GM23338 (cell line): ENCODE data around the gene RARG.

ENCODE experiments used
- EZH2 ChIP-seq: fragments of 200-600 bp; sonication (generic); IDR thresholded peaks from one replicate; pipeline ENCODE4 v1.8.0; 2017; ENCODE audit warnings: antibody characterized with exemption, mild to moderate bottlenecking, low read depth; ENCODE audit not compliant: unreplicated experiment
- POLR2AphosphoS5 ChIP-seq: IDR thresholded peaks from 2 replicates; pipeline ENCODE4 v1.6.1; 2016; ENCODE audit warnings: antibody characterized with exemption, low read depth
- TF ChIP-seq, protein P1 (sequence below), 2 experiments: fragments of 200-600 bp in 1 of 2; sonication (generic) in 1 of 2; conservative IDR thresholded peaks; 2 replicates each; pipeline versions ENCODE4 v1.5.1 to v1.6.1; 2016 to 2017; ENCODE audit warnings: antibody characterized with exemption in 2 of 2, low read depth in 2 of 2, mild to moderate bottlenecking in 2 of 2, moderate library complexity in 1 of 2

DNA sequence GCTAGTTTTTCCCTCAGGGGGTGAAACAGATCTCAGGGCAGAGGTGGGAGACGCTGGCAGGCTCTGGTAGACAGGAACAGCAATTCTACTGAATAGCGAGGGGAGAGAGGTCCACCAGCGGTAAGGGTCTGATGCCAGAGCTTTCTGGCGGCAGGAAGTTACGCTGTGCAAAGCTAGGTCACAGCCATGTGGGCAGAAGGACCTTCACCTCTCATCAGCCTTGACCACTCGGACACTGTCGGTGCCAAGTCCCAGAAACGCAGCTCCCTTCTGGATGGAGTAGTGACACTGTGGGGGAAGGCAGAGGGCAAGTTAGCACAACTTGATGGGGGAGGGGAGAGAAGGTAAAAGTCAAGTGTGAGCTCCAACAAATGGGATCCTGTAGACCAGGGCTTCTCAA is 61.8 kb downstream of the RARG start:
- TF ChIP-seq POLR2AphosphoS5 (no peak), EZH2 (no peak)
- TF ChIP-seq, protein P1, sequence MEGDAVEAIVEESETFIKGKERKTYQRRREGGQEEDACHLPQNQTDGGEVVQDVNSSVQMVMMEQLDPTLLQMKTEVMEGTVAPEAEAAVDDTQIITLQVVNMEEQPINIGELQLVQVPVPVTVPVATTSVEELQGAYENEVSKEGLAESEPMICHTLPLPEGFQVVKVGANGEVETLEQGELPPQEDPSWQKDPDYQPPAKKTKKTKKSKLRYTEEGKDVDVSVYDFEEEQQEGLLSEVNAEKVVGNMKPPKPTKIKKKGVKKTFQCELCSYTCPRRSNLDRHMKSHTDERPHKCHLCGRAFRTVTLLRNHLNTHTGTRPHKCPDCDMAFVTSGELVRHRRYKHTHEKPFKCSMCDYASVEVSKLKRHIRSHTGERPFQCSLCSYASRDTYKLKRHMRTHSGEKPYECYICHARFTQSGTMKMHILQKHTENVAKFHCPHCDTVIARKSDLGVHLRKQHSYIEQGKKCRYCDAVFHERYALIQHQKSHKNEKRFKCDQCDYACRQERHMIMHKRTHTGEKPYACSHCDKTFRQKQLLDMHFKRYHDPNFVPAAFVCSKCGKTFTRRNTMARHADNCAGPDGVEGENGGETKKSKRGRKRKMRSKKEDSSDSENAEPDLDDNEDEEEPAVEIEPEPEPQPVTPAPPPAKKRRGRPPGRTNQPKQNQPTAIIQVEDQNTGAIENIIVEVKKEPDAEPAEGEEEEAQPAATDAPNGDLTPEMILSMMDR (conservative IDR thresholded peaks at IDR 0.05; ENCODE audit: low read depth in 2 of 2), result no peak
